ENCODE measurements around the gene ZNF782. TPM values are rescaled to one million over a fixed set of nuclear protein-coding genes. Genes with fewer than 3 reads are reported as not detected.

The ZNF782 gene
- total RNA-seq, 1 donor from 2014 or later = 7.9 TPM

DNA sequence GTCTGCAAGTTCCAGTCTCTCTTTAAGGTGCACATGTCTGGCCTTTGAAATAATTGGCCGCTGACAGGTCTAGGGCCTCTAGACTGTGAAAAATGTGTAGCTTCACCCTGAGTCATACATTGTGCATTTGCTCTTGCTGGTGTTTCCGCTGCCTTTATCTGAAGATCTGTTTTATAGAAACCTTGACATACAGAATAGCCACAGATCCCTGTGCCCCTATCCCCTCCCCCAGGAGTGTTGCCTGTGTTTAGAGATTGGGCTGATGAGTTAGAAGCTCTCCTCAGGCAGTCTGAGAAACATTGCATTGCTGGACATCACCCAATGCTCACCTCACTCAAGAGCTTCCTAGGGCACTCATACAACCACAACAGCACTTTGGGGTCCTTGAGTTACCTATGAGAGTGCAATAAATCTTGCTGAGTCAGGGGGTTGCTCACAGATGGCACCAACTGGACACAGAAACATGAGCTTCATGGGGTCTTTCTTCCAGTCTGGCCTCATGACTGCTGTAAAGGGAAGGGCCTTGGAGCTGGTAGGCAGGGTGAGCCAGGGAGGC lies 3.8 kb upstream of the ZNF782 start:
- no peak for DNase-seq (ENCODE audit: low read depth, low spot score)
- H3K27ac Mint-ChIP-seq (ENCODE audit: unreplicated experiment) = peak overlapping the region; percentile 80
- H3K4me1 Mint-ChIP-seq = peaks cover 27% of the 10 kb centered on the region
- H3K27me3 Mint-ChIP-seq (ENCODE audit: low read depth) = no peaks in the 10 kb centered on the region
- H3K9me3 Mint-ChIP-seq = no peaks in the 10 kb centered on the region
- TF ChIP-seq, protein P1, sequence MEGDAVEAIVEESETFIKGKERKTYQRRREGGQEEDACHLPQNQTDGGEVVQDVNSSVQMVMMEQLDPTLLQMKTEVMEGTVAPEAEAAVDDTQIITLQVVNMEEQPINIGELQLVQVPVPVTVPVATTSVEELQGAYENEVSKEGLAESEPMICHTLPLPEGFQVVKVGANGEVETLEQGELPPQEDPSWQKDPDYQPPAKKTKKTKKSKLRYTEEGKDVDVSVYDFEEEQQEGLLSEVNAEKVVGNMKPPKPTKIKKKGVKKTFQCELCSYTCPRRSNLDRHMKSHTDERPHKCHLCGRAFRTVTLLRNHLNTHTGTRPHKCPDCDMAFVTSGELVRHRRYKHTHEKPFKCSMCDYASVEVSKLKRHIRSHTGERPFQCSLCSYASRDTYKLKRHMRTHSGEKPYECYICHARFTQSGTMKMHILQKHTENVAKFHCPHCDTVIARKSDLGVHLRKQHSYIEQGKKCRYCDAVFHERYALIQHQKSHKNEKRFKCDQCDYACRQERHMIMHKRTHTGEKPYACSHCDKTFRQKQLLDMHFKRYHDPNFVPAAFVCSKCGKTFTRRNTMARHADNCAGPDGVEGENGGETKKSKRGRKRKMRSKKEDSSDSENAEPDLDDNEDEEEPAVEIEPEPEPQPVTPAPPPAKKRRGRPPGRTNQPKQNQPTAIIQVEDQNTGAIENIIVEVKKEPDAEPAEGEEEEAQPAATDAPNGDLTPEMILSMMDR (conservative IDR thresholded peaks at IDR 0.05) = no peak
- peaks cover 2% of the 10 kb centered on the region for H3K36me3 Mint-ChIP-seq (ENCODE audit: low read depth)
- peak overlapping the region; percentile 10 for H3K4me3 Mint-ChIP-seq

DNA sequence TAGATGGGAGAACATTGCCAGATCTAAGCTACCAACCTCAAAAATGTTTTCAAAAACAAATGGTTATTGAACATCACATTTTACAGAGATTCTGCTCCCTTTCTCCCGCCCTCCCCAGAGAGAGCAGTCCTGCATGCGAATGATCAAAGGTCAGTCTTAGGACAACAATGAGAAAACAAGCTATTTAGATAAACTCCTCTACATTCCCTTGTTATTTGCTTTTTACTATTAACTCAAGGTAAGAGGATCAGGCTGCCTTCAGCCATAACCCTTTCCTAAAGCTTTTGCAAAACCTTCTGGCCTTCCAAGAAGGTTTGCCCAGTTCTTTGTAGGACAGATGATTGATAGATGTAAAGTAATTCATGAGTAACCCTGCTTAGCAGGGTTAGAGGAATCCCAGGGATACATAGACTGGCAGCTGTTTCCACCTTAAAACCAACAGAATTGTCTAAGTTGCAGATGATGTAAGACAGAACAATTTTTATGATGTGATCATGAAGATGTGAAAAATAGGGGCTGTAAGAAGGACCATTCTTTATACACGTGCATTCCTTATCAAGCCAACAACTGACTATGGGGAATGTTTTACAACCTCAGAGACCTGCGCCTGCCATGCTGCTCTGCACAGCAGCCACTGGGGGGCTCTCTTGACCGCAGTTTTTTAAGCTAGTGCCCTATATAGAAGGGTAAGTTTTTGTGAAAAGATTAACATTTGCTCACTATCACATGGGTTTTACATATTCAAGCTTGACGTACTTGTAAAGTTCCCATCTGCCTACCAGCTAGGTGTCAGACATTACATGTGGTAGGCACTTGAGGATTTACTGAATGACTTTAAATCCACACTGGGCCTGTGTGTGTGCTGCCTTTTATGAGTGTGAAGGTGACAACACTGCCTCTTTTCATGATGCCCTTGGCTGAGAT lies 2.3 kb upstream of the ZNF782 start:
- no peaks in the 10 kb centered on the region for H3K9me3 Mint-ChIP-seq
- peaks cover 8% of the 10 kb centered on the region for H3K36me3 Mint-ChIP-seq (ENCODE audit: low read depth)
- no peak overlapping the region for H3K27ac Mint-ChIP-seq (ENCODE audit: unreplicated experiment)
- H3K4me3 Mint-ChIP-seq = peak overlapping the region; percentile 85
- H3K4me1 Mint-ChIP-seq = peaks cover 40% of the 10 kb centered on the region
- peak; percentile 70 for DNase-seq (ENCODE audit: low read depth, low spot score)
- H3K27me3 Mint-ChIP-seq (ENCODE audit: low read depth) = no peaks in the 10 kb centered on the region
- TF ChIP-seq, protein P1 (conservative IDR thresholded peaks at IDR 0.05) = peak; percentile 98

- TF ChIP-seq, protein P1 (conservative IDR thresholded peaks at IDR 0.05) = no peak
- DNase-seq (ENCODE audit: low read depth, low spot score) = no peak
- peaks cover 13% of the 10 kb centered on the region for H3K36me3 Mint-ChIP-seq (ENCODE audit: low read depth)
- H3K27me3 Mint-ChIP-seq (ENCODE audit: low read depth) = no peaks in the 10 kb centered on the region
- H3K4me3 Mint-ChIP-seq = peak overlapping the region; percentile 100
- H3K4me1 Mint-ChIP-seq = peaks cover 41% of the 10 kb centered on the region
- peaks cover 5% of the 10 kb centered on the region for H3K9me3 Mint-ChIP-seq
- H3K27ac Mint-ChIP-seq (ENCODE audit: unreplicated experiment) = peak overlapping the region; percentile 31
Measured at GRCh38 chr9:96854651-96855273, 448 bp upstream of the ZNF782 start.

GRCh38 chr9:96852676-96853075 lies 1.6 kb downstream of the ZNF782 start:
- H3K9me3 Mint-ChIP-seq = peaks cover 23% of the 10 kb centered on the region
- TF ChIP-seq, protein P1 (conservative IDR thresholded peaks at IDR 0.05) = no peak
- H3K27me3 Mint-ChIP-seq (ENCODE audit: low read depth) = no peaks in the 10 kb centered on the region
- no peak overlapping the region for H3K27ac Mint-ChIP-seq (ENCODE audit: unreplicated experiment)
- H3K4me3 Mint-ChIP-seq = peak overlapping the region; percentile 100
- H3K4me1 Mint-ChIP-seq = peaks cover 41% of the 10 kb centered on the region
- H3K36me3 Mint-ChIP-seq (ENCODE audit: low read depth) = peaks cover 32% of the 10 kb centered on the region
- DNase-seq (ENCODE audit: low read depth, low spot score) = no peak

- Mint-ChIP-seq H3K36me3 (ENCODE audit: low read depth) (peaks cover 87% of the 10 kb centered on the region), H3K27me3 (ENCODE audit: low read depth) (no peaks in the 10 kb centered on the region), H3K4me1 (no peaks in the 10 kb centered on the region), H3K27ac (ENCODE audit: unreplicated experiment) (no peak overlapping the region), H3K9me3 (peaks cover 55% of the 10 kb centered on the region), H3K4me3 (no peak overlapping the region)
- TF ChIP-seq, protein P1 (conservative IDR thresholded peaks at IDR 0.05) = no peak
- DNase-seq (ENCODE audit: low read depth, low spot score) = no peak
Measured at GRCh38 chr9:96844040-96844439, 10.3 kb downstream of the ZNF782 start.

Data from neural crest cell (in vitro differentiated cells).